A549 treated with dexamethasone at 1 μM for 4 hours (cell line): ENCODE data around the gene C2orf76. TPM values are rescaled to one million over a fixed set of nuclear protein-coding genes. Genes with fewer than 3 reads are reported as not detected.

Experiments
- total RNA-seq: library from RNA; stranded (reverse); fragments of 200-300 nt; extraction: Qiagen RNA extraction; gene quantifications from 5 replicates; pipeline ENCODE4 v1.2.3, GENCODE V29; 2022

C2orf76 gene
- total RNA-seq = 10.2 to 15.4 TPM (median 11.0 TPM) in 5 replicates

DNA sequence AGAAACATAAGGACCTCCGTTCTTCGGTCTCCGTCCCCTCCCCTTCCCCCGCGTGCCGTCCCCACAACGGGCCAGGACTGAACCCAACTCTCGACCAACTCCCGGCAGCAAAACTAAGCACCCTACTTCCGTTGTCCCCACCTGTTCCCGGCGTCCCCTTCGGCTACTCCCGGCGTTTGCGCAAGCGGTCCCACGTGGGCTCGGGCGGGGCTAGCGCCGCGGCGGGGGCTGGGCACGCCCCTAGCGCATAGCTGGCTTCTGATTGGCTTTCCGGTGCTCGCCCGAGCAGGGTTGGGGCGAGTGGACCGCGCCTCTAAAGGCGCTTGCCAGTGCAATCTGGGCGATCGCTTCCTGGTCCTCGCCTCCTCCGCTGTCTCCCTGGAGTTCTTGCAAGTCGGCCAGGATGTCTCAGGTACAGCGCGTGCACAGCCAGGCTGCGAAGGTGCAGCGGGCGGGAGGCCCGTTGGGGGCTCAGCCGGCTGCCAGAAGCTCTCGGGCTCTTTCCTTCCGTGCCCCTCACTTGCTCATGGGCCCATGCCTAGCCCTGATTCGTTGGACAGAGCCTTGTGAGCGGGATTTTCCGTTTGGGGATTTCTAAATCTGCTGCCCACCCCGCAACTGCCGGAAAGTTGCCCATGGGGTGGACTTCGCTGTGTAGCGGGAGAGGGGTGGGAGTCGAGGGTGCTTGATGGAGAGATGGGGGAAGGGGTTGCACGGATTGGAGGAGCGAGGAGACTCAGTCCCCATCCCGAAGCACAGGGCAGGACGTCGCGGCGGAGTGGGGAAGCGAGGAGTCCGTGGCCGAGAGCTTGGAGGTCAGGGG lies at the start of gene C2orf76, which contains the start of gene DBI:
Gene C2orf76, minus strand, starts transcription at position 186 of the 823 bp plus-strand sequence. CDS start 26,875 bp downstream, outside the sequence.
Gene DBI, plus strand, starts transcription at position 329 of the 823 bp plus-strand sequence. Its CDS starts 75 bp downstream, at position 404.

Other genes with a start within 250 kb of the C2orf76 start
- 0.30 to 0.86 TPM (median 0.67 TPM) in 5 replicates for gene C1QL2, start 208.1 kb downstream of the C2orf76 start, total RNA-seq
- 42.0 to 55.6 TPM (median 53.7 TPM) in 5 replicates for gene STEAP3, start 143.0 kb downstream of the C2orf76 start, total RNA-seq
- gene DBI, start 143 bp upstream of the C2orf76 start, total RNA-seq = 397 to 534 TPM (median 405 TPM) in 5 replicates
- 1.3 to 2.7 TPM (median 2.5 TPM) in 5 replicates for gene TMEM37, start 65.0 kb upstream of the C2orf76 start, total RNA-seq
- gene SCTR, start 157.6 kb upstream of the C2orf76 start, total RNA-seq = 0.15 to 0.18 TPM in 2 of 5 replicates, not detected in the others
- 0.16 to 0.47 TPM (median 0.33 TPM) in 5 replicates for gene CFAP221, start 177.6 kb upstream of the C2orf76 start, total RNA-seq